COR-L47 (cell line): ENCODE measurements around the gene MMP28.

Experiments used
- DNase-seq: peaks from one replicate; lab custom pipeline; 2025; lab: John Stamatoyannopoulos, UW

The MMP28 gene

GRCh38 chr17:35725058-35725457 lies 70.4 kb downstream of the MMP28 start:
- no peak for DNase-seq

GRCh38 chr17:35723735-35724134 lies 71.7 kb downstream of the MMP28 start:
- DNase-seq, result no peak

- no peak for DNase-seq
These were observed 78.0 kb downstream of the MMP28 start for GRCh38 chr17:35717475-35717874.

- DNase-seq, result no peak
These were observed 78.5 kb downstream of the MMP28 start for GRCh38 chr17:35716897-35717465.

GRCh38 chr17:35716173-35716572 lies 79.3 kb downstream of the MMP28 start:
- no peak for DNase-seq
